ENCODE results near the gene ZNF554.
A peak's percentile ranks its signal among the peaks of the same experiment; 100 is the strongest.

Gene ZNF554

GRCh38 chr19:2819540-2820111 lies at the start of gene ZNF554:
TSS of gene ZNF554 (plus strand) at chr19:2819868. CDS start at chr19:2820072, 204 bp downstream.
- peak; percentile 94 for DNase-seq (ENCODE audit: low spot score)

- peak; percentile 56 for DNase-seq (ENCODE audit: low spot score)
These were observed 49.3 kb upstream of the ZNF554 start for GRCh38 chr19:2770055-2771013.

DNA sequence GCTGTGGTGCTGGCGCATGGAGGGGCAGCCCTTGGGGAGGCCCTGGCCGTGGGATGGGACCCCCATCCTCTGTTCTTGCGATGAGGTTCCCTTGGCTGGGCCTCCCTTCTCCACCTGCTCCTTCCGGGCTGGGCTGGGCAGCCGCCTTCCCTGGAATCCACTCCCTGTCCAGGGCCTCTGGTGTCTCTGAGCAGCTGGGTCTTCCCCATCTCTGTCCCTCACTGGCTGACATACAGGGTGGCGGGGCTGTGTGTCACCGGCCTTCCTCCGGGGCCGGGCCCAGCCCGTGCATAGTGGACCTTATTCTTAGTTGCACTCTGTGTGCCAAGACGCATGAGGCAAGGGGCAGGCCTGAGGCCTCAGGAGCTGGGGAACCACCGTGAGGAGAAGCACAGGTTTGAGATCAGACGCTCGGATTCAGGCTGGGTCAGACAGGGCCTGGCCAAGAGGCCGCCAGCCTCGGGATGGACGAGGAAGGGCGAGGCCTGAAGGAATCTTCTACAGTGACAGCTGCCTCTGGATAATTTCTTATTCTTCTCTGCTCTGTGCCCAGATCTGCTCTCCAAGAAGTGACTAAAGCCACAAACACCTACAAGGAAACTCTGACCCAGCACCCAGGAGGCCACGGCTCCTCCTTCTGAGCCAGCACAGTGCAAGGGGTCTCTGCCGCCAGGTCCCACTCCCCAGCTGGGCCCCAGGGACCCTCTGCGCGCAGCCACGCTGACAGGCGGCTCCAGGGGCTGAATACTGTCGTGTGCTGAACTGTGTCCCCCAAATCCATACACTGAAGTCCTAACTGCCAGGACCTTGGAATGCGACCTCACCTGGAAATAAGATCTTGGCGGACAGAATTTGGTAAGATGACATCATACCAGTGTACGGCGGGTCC lies 47.6 kb upstream of the ZNF554 start:
- DNase-seq (ENCODE audit: low spot score): no peak

GRCh38 chr19:2774083-2774679 lies 45.5 kb upstream of the ZNF554 start:
- no peak for DNase-seq (ENCODE audit: low spot score)

DNA sequence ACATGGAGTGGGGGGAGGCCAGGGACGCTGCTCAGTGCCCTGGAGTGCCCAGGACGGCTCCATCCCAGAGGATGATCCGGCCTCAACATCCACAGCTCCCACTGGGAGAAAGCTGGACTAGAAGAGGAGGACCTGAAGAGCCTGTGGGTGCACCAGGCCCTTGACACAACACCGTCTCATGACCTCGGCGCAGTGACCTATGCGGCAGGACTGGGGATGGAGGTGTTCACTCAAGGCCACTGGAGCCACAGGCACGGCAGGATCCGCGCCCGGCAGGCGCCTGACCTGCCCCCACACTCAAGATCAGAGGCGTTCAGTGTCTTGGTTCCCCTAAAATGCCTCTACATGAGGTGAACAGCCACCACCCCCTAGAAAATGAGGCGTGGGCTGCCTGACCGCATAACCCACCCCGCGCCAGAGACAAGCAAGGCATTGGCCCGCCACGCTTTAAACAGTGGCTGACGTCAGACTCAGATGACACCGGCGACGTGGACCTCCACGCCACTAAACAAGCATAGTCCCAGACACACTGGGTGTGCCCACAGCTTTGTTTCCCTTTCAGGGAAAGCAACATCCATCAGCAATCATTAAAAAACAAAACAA lies 44.6 kb upstream of the ZNF554 start:
- no peak for DNase-seq (ENCODE audit: low spot score)

DNA sequence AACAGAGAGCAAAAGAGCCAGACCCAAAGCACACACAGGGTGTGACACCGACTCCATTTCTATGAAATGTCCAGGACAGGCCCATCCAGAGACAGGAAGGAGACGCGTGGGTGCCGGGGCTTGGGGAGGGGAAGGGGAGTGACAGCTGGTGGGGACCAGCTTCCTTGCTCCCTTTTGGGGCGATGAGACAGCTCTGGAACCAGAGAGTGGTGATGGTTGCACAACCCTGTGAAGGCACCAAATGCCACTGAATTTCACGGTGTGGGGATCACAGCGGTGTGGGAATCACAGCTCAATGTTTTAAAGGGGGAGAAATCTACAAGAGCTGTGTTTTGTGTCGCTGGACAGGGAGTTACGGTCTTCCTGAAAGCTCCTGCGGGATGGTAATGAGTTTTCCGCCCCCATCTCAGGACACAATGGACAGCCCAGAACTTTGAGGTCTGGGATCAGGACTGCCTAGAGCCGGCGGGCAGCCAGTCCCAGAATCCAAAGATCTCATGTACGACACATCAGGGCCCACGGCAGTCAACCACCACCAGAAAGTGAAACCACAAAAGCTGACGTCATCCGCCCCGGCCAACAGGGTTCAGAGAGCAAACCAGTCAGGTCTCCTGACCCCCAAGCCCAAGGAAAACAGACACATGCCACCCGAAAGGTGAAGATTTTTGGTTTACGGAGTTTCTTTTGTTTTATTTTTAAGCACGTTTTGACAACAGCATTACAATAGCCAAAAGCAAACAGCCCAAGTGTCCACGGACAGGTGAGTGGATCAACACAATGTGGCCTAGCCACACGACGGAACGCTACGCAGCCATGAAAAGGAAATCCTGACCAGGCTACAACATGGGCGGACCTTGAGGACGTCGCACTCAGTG lies 43.9 kb upstream of the ZNF554 start:
- no peak for DNase-seq (ENCODE audit: low spot score)

- DNase-seq (ENCODE audit: low spot score): no peak
These were observed 41.5 kb upstream of the ZNF554 start for GRCh38 chr19:2777952-2778683.

DNA sequence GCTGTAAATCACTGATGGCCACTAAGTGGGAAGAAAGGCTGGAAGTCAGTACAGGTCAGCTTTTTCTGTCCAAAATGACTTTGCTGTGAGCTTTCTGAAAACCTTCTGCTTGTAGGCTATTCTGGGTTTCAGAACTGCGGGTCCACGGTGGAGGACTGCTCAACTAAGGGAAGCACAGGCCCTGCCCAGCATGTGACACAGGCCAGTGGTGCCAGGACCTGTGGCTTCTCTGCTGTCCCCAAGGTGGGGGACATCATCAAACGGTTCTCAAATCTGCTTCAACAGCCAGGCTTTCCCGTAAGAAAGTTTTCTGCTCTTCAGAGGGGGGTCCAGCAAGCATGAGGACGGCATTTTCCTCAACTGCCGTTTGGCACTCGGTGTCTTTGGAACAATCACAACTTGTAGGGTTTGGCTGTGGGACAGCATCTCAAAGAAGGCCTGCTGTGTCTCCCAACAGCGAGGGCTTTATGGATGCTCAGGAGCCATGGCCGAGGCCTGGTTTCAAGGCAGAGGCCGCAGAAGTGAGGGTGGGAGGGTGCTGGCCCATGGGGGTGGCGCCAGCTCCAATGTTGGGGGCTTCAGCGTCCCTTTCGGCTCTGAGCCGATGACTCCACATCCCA lies 40.4 kb upstream of the ZNF554 start:
- DNase-seq (ENCODE audit: low spot score): no peak

DNA sequence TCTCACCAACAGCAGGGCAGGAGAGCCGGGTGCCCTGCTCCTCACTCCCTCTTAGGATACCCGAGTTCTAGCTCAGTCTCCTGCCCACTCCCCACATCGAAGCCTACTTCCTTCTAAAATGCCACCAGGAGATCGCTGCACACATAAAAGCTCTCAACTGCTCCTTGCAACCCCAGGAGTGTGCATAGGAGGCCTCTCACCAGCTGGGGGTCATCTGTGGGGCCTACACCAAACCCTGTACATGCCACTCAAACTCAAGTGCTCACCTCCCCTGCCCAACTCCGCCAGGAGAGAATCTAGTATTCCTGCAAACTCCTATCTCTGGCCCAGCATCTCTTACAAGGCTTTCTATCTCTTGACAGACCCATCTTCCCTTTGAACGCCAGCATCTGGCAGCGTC lies 39.4 kb upstream of the ZNF554 start:
- no peak for DNase-seq (ENCODE audit: low spot score)

DNA sequence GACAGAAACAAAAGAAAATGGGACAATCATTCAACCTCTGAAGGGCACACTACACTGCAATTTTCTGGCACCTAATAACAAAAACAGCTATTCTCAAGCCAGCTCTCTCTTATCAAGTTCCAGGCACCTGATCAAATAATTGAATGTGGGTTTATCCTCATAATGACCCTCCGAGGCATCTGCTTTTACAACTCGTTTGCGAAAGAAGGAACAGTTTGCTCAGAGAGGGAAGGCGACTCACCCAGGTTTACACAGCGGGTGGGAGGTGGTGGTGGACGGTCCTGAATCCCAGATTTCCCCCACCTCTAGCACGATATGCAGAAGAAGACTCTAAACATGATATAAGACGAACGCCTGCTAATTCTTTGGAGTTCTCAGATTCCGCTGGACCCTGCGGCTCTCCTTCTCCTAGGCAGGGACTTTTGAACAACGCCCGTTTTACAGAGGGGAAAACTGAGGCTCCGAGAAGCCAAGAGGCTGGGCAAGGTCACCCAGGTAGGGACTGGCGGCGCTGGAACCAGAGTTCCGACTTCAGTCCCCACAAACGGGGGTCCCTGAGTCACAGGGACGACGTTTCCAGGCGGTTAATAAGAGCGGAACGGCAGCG lies 37.2 kb upstream of the ZNF554 start:
- no peak for DNase-seq (ENCODE audit: low spot score)

- DNase-seq (ENCODE audit: low spot score): peak; percentile 99
These were observed 36.5 kb upstream of the ZNF554 start, which contains the start of gene SGTA for GRCh38 chr19:2782936-2783780. TSS of gene SGTA (minus strand) at chr19:2783273. CDS start at chr19:2769068, 14,205 bp downstream.

DNA sequence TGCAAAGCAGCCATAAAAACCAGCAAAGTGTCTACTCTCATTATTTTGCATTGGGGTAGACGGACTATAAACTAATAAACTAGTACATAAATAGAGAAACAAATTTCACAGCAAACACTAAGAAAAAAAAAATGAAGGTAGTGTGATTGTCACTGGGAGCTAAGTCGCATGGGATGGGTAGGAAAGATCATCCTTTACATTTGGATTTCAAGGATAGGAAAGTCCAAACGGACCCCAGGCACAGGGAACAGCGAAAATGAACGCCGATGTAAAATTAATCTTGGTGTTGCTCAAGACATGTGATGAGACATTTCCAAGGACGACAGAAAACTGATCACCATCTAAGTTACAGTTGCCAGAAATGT lies 35.9 kb upstream of the ZNF554 start:
- DNase-seq (ENCODE audit: low spot score): no peak

DNA sequence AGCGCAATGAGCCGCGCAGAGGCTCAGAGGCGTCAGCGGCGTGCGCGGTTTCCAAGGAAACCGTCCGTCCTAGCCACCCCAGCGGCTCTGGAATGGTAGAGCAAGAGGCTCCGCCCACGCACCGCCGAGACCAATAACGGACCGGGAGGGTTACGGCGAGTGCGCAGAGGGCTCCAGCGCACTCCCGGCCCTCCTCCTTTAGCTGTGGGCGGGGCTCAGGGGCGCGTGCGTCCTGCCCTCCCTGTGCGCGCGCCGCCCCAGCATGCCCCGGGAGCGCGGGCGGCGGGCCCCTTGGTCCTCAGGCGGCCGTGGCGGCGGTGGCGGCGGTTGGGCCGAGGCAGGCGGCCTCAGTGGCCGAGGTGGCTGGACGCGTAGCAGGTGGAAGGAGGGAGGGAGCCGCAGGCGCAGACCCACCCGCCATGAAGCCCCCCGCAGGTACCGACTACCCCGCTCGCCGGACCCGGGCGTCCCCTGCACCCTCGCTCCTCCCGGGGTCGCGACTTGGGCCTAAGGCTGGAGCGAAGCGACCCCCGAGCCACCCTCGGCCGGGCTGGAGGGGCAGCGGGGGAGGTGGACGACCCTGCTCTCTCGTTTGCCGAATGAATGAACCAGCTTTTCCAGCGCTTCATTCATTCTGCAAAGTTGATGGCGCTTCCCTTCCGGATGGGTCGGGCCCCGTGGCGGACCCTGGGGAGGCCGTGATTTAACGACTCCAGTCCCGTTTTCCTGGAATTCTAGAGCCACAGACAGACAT lies 34.2 kb upstream of the ZNF554 start, which contains the start of gene THOP1:
TSS of gene THOP1 (plus strand) at position 260 of the 754 bp plus-strand sequence. CDS start at position 420, 160 bp downstream.
- peak; percentile 99 for DNase-seq (ENCODE audit: low spot score)

- no peak for DNase-seq (ENCODE audit: low spot score)
These were observed 32.6 kb upstream of the ZNF554 start for GRCh38 chr19:2787115-2787514.

GRCh38 chr19:2788237-2788636 lies 31.4 kb upstream of the ZNF554 start:
- no peak for DNase-seq (ENCODE audit: low spot score)

- DNase-seq (ENCODE audit: low spot score): no peak
These were observed 29.5 kb upstream of the ZNF554 start for GRCh38 chr19:2790194-2790556.
